GM18519 (cell line): ENCODE data around the gene TTC32.

ENCODE experiments used
- ATAC-seq: cut with Tn5 transposase; IDR thresholded peaks from one replicate; pipeline ENCODE4 v1.9.1; 2021; ENCODE audit warnings: mild to moderate bottlenecking, moderate library complexity; ENCODE audit not compliant: unreplicated experiment, low FRiP score

TTC32 gene

GRCh38 chr2:19878268-19879046, 23.3 kb downstream of the TTC32 start:
- ATAC-seq, result no peak

- no peak for ATAC-seq
Measured at GRCh38 chr2:19876751-19877150, 25.0 kb downstream of the TTC32 start.

- ATAC-seq, result no peak
Measured at GRCh38 chr2:19875280-19875679, 26.5 kb downstream of the TTC32 start.

GRCh38 chr2:19874726-19875125, 27.1 kb downstream of the TTC32 start:
- no peak for ATAC-seq

GRCh38 chr2:19873014-19873413, 28.8 kb downstream of the TTC32 start:
- no peak for ATAC-seq

GRCh38 chr2:19872302-19872701, 29.5 kb downstream of the TTC32 start:
- ATAC-seq, result no peak

- no peak for ATAC-seq
Measured at GRCh38 chr2:19871836-19872235, 29.9 kb downstream of the TTC32 start.

- no peak for ATAC-seq
Measured at GRCh38 chr2:19870792-19871191, 31.0 kb downstream of the TTC32 start.

GRCh38 chr2:19868701-19869580, 32.8 kb downstream of the TTC32 start:
- ATAC-seq, result peak; percentile 48

- peak; percentile 16 for ATAC-seq
Measured at GRCh38 chr2:19868224-19868623, 33.6 kb downstream of the TTC32 start.

- ATAC-seq, result no peak
Measured at GRCh38 chr2:19866771-19867170, 35.0 kb downstream of the TTC32 start.

GRCh38 chr2:19865151-19865550, 36.6 kb downstream of the TTC32 start:
- ATAC-seq, result peak; percentile 42

- ATAC-seq, result no peak
Measured at GRCh38 chr2:19864381-19864780, 37.4 kb downstream of the TTC32 start.

GRCh38 chr2:19863303-19864041, 38.3 kb downstream of the TTC32 start:
- peak; percentile 61 for ATAC-seq

- ATAC-seq, result no peak
Measured at GRCh38 chr2:19861813-19862212, 40.0 kb downstream of the TTC32 start.

- ATAC-seq, result no peak
Measured at GRCh38 chr2:19860022-19860421, 41.8 kb downstream of the TTC32 start.

- ATAC-seq, result no peak
Measured at GRCh38 chr2:19859565-19859964, 42.2 kb downstream of the TTC32 start.

- no peak for ATAC-seq
Measured at GRCh38 chr2:19857806-19858205, 44.0 kb downstream of the TTC32 start.

GRCh38 chr2:19857100-19857499, 44.7 kb downstream of the TTC32 start:
- no peak for ATAC-seq

GRCh38 chr2:19855542-19856431, 46.0 kb downstream of the TTC32 start:
- no peak for ATAC-seq
